HG03175 (cell line): ENCODE measurements around the gene D2HGDH.
A peak's percentile ranks its signal among the peaks of the same experiment; 100 is the strongest.
"Not testable (repeated sequence)": the region's sequence is repeated elsewhere in the genome, so short reads cannot be mapped to it uniquely, and the experiment has no call there.

Experiments
- ATAC-seq: cut with Tn5 transposase; IDR thresholded peaks from one replicate; pipeline ENCODE4 v1.9.1; 2021; ENCODE audit warnings: mild to moderate bottlenecking, moderate library complexity; ENCODE audit not compliant: unreplicated experiment

The D2HGDH gene

DNA sequence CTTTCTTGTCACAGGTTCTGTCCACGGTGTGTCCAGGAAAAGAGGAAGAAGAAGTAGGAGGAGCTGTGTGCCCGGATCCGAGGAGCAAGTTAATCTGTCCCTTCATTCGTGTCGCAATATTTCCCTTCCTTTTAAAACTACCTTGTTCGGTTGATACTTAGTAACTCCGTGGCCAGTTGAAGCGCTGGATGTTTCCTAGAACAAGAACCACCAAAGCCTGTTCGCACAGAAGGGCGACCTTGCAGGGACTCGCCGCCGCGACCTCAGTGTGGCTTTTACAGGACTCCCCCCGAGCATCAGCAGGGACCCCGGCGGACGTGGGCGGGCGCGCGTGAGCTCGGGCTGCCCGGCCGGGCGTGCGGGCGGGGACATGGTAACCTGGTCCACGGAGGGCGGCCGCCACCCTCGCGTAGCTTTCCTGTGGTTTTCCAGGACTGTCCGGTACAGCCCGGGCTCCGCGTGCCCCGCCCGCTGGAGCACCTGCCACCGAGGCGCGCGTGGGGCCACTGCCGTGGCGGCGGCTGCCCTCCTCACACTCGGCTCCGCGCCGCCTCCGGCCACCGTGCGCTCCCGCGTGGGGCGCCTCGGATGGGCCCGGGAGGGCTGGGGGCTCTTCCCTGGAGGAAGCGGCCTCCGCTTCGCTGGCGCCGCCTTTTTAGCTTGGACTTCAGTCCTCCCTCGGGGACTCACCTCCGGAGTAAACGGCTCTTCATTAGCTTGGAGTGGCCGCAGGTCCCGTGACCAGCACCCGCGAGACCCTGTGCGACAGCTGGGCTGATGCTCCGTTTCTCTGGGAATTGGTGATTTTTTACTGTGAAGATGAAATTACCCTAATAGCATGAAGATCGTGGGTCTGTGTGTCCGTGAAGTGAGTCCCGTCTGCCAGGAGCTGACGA lies 9.2 kb upstream of the D2HGDH start:
- ATAC-seq = no peak

DNA sequence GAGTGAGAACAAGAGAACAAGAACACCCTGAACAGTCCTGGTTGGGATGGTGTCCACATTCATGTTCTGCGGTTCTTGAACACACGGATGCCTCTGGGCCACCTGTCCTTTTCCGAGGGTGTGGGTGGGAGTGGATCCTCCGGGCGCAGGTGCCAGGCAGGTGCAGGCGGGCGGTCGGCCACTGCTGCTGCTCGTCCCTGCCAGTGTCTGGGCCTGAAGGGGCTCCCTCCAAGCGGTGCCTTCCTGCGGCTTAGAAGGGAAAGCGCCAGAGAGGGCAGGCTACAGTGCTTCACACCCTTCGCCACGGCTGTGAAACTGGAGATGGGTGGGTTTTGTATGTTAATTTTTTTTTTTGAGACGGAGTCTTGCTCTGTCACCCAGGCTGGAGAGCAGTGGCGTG lies 8.0 kb upstream of the D2HGDH start:
- ATAC-seq = no peak

DNA sequence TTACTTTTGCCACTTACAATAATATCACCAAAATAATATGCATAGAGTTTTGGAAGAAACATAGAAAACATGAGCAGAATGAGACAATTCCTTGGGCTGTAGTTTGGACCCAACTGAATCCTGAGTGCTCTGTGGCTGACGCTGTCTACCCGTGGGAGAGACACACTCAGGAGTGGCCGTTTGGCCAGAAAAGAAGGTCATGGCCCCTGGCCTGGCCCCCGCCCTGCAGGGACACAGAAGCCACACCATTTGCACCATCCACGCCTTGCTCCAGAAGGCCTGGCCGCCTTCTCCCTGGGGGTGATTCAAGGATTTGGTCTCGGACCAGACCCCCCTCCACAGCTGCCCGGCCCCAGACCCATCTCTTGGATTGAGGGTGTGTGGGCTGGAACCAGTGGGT lies 6.4 kb upstream of the D2HGDH start:
- no peak for ATAC-seq

DNA sequence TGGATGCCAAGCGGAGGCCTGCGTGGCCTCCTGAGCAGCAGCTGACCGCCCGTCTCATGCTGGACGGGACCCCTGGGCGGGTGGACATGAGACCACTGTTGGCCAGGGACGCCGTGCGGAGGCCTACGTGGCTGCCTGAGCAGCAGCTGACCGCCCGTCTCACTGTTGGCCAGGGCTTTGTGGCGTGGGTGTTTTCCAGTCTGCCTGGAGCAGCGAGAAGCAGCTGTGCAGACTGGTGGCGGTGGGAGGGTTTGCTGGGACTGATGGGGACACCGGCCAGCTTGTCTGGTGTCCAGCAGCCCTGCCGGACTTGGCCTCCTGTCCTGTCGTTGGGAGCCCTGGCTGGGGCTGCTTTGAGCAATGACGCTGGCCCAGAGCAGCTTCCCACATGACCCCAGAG lies 5.8 kb upstream of the D2HGDH start:
- ATAC-seq = no peak

DNA sequence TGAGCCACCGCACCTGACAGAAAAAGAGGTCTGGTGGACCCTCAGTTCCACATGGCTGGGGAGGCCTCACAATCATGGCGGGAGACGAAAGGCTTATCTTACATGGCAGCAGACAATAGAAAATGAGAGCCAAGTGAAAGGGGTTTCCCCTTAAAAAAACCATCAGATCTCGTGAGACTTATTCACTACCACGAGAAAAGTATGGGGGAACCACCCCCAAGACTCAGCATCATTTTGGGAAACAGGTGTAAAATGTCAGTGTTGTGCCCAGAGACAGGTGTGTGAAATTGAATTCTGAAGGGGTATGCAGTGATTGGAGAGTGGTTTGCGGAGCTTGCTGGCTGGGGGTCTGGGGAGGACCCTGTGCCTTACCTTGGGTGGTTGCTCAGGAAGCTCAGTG lies 4.6 kb upstream of the D2HGDH start:
- ATAC-seq = no peak

DNA sequence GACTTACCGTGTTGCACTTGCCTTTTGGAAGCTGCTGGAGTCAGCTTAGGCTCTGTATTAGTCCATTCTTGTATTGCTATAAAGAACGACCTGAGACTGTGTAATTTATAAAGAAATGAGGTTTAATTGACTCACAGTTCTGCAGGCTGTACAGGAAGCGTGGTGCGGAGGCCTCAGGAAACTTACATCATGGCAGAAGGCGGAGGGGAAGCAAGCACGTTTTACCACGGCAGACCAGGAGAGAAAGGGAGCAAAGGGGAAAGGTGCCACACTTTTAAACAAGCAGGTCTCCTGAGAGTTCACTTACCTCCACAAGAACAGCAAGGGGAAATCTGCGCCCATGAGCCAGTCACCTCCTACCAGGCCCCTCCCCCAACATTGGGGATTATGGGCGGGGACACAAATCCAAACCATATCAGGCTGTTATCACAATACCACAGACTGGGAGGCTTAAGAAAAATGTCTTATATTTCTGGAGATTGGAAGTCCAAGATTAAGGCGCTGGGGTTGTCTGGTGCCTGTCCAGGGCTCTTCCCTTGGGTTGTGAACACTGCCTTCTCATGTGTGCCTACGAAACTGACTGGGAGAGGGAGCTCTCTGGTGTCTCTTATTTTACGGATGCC lies 3.6 kb upstream of the D2HGDH start:
- ATAC-seq = no peak

DNA sequence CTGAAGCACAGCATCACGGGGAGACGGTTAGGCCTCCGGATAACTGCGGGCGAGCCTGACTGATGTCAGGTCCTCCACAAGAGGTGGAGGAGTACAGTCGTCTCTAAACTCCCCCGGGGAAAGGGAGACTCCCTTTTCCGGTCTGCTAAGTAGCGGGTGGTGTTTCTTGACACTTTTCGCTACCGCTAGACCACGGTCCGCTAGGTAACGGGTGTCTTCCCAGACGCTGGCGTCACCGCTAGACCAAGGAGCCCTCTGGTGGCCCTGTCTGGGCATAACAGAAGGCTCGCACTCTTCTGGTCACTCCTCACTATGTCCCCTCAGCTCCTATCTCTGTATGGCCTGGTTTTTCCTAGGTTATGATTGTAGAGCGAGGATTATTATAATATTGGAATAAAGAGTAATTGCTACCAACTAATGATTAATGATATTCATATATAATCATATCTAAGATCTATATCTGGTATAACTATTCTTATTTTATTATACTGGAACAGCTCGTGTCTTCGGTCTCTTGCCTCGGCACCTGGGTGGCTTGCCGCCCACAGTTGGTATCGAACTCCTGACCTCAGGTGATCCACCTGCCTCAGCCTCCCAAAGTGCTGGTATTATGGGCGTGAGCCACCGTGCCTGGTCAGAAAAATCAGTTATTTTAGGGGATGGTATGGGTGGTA lies 1.8 kb upstream of the D2HGDH start:
- not testable (repeated sequence) for ATAC-seq

DNA sequence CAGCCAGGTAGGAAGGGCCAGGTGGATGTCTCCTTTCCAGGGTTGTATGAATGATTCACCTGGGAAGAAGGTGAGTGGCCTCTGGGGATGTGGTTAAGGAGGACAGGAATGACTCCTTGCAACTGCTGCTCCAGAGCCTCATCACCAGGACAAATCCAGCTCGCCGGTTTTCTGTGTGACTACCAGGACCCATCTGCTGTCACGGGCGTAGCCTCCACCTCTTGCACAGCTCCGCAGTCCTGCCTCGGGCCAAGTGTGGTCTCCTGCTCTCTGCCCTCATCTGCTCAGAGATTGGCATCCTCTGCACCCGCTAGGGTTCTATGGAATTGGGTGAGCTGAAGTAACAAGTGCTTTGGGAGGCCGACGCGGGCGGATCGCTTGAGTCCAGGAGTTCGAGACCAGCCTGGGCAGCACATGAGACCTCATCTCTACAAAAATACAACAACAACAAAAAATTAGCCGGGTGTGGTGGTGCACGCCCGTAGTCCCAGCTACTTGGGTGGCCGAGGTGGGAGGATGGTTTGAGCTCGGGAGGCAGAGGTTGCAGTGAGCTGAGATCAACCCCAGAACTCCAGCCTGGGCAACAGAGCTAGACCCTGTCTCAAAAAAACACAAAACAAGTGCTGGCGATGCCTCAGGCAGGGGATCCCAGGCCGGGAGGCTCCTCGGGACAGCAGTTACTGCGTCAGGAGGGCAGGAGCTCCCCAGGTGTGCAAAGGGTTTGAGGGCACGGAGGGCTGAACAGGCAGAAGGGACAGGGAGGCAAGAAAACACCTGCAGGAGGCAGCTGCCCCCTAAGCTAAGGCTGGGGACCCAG lies 831 bp upstream of the D2HGDH start:
- no peak for ATAC-seq

DNA sequence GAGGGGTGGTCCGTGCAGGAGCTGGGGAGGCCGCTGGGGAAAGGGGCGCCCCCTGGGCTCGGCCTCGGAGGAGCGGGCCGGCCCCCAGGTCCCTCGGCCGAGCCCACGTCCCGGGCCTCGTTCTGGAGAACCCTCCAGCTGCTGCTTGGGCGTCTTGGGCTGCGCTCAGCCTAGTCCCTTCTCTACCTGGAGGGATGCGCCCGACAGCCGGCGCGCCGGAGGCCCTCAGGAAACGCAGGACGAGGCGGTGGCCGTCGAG lies 293 bp upstream of the D2HGDH start:
- peak; percentile 18 for ATAC-seq

DNA sequence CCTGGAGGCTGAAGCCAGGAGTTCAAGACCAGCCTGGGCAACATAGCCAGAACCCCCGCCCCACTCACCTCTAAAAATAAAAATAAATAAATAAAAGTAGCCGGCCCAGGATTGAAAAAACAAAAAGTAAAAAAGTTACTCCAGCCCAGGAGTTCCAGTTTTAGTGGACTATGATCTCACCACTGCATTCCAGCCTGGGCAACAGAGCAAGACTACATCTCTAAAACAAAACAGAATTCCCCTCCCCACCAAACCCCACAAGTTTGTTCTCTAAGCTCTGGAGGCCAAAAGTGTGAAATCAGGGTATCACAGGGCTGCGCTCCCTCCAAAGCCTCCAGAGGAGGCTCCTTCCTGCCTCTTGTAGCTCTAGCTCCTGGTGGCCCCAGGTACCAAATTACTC lies 1.7 kb downstream of the D2HGDH start:
- ATAC-seq = no peak

DNA sequence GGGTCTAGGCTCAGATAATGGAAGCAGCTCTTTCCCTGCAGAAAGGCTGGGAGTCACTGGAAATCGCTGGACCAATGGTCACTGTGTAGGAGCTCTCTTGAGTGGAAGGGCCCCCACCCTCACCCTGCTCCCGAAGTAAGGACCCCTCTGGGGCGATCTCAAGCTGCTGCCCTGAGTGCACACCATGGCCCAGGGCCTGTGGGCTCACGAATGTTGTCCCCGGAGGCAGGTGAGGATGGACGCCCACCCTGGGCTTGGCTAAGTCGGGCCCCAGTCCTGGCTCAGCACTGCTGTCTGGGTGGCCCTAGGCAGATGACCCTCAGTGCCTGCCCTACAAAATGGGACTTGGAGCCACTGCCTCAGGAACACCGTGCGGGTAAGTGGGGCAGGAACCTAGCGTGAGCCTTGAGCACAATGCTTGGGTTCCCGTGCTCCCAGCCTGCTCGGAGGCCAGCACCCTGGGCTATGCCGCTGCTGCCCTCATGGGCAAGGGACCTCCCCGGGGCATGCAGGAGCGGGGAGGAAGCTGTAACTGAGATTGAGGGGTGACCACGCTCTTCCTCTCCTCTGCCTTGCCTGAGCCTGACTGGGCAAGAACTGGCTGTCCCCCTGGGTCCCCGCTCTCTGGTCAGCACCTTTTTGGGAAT lies 3.7 kb downstream of the D2HGDH start:
- no peak for ATAC-seq

DNA sequence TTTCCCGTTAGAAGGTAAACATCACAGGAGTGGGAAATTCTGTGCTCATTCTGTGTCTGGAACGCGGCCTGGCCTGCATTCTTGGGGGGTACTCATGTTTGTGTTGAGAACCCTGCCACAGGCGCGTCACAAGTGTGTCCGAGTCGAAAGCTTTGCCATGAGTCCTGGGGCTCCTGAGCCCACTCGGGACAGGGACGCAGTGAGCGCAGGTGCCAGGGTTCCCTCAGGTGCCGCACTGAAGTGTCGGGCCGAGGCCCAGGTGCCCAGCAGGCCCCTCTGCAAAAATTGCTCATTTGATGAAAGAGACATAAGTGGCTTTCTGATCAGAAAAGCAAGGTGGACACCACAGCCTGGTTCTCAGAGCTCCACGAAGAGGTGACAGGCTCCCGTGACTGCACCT lies 4.7 kb downstream of the D2HGDH start:
- no peak for ATAC-seq

DNA sequence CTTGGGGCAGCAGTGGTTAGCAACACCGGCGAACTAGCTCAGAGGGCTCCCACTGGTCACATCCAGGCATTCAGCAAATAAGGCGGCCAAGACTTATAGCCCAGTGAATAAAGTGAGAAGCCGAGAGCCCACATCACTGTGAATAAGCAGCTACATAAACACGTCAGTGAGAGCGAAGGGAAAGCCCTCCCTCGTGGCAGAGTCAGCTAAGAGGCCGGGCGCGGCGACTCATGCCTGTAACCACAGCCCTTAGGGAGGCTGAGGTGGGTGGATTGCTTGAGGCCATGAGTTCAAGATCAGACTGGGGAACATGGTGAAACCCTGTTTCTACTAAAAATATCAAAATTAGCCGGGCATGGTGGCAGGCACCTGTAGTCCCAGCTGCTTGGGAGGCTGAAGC lies 5.2 kb downstream of the D2HGDH start:
- no peak for ATAC-seq

DNA sequence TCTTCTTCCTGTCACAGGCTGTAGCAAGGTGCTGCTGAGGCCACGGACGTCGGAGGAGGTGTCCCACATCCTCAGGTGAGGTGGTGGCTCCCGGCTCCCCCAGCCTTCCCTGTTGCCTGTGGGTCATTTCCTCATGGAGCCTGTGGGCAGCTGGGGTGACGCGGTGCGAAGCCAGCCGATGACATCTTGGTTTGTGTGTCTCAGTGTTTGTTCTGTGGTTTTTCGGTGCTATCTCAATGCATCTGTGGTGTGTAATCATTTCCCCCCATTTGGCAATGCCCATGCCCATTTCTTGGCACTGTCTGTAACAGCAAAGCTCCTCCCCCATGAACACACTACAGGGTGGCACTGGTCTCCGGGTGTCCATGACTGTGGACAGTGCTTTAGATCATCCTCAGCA lies 6.6 kb downstream of the D2HGDH start:
- no peak for ATAC-seq

DNA sequence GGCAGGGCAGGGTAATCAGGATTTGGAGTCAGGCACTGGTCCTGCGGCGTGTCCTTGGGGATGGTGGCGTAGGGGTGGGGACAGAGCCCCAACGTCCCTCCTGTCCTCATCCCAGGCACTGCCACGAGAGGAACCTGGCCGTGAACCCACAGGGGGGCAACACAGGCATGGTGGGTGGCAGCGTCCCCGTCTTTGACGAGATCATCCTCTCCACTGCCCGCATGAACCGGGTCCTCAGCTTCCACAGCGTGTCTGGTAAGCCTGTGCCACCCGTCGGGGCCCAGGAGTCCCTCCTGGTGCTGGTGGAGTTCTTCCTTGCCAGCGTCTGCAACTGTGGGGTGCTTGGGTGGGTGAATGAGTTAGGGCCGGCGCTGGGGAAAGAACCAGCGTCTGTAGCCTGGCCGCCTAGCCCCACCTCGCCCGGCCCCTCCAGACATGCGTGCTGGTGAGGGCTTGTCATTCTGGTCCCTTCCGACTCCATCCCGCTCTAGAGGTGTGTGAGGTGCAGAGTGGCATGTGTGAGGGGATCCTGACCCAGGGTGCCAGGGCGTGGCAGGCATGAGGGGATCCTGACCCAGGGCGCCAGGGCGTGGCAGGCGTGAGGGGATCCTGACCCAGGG lies 8.0 kb downstream of the D2HGDH start:
- no peak for ATAC-seq

DNA sequence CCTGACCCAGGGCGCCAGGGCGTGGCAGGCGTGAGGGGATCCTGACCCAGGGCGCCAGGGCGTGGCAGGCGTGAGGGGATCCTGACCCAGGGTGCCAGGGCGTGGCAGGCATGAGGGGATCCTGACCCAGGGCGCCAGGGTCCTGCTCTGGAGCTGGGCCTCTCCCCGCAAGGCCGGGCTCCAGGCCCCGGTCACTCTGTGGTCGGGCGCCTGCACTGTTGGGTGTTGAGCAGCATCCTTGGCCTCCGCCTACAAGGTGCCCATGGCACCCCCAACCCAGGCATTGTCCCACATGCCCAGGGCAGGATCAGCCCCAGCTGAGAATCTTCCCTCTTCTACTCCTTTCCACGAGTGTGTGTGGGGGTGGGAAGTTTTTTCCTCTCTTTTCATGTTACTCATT lies 8.6 kb downstream of the D2HGDH start:
- not testable (repeated sequence) for ATAC-seq

DNA sequence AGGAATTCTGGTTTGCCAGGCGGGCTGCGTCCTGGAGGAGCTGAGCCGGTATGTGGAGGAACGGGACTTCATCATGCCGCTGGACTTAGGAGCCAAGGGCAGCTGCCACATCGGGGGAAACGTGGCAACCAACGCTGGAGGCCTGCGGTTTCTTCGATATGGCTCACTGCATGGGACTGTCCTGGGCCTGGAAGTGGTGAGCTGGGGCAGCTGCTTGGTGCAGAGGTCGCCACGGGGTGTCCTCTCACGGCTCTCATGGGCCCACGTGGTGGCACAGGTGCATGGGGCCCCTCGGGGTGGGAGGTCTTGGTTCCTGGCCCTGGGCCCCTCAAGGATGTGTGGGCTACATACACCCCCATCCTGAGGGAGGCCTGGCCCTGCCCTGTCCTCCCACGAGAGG lies 9.2 kb downstream of the D2HGDH start:
- no peak for ATAC-seq

DNA sequence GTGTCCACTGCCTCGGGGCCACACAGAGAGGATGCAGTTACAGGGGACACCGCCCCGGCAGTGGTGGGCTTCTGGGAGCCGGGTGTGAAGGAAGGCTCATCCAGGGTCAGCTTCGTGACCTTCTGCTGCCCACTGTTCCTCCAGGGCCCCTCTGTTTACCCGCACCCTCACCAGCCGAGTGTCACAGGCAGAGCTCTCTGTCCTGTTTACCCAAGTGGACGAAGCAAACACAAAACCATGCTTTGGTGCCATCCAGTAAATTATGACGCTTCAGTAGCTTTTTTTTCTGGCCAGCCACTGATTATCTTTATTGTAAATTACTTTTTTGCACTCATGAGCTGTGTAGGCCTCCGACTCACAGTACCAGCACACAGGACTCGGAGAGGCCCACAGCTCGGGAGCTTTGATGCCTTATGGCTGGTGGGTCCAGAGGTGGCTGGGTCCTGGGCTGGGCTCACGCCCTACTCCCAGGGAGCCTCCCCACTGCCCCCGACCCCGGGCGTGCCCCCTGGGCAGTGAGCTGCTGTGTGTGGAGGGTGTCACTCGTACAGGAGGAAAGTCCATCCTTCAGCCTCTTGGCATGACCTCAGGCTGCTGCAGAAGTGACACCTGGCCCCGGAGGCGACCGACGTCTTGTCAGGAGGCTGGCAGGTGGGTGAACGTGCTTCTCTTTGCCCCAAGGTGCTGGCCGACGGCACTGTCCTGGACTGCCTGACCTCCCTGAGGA lies 9.8 kb downstream of the D2HGDH start:
- ATAC-seq = no peak

DNA sequence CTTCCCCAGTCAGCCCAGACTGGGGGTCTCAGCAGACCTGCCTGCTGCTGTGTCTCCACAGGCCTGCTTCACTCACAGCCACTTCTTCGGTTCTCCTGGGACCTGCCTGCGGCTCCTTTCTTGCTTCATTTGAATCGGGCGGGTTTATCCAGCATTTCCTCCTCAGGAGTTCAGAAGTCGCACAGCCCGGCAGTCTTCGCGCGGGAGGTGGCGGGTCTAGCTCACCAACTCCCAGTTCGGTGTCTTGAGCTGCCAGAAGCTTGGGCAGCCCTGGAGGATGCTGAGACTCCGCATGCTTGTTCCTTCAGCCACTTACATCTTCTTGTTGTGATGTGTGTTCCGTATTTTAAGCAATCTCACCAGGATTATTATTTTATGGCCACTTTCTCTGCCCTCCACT lies 10.8 kb downstream of the D2HGDH start:
- no peak for ATAC-seq

DNA sequence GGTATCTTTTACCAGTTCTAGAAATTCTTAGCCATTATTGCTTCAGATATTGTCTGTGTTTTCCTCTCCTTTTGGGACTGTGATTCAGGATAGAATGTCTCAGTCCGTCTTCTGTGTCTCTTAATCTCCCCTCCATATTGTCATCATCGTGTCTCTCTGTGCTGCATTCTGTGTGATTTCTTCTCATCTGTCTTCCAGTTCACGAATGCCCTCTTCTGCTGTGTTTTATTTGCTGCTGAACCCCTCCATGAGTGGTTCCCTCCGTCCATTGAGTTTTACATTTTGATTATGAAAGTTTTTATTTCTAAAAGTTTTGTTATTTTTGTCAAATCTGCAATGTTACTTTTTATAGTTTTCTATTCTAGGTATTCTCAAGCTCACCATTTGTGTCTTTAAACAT lies 11.7 kb downstream of the D2HGDH start:
- ATAC-seq = no peak
